ENCODE data around the gene DLG2. TPM values are rescaled to one million over a fixed set of nuclear protein-coding genes. Genes with fewer than 3 reads are reported as not detected.
A peak's percentile ranks its signal among the peaks of the same experiment; 100 is the strongest.
"Not testable (repeated sequence)": the region's sequence is repeated elsewhere in the genome, so short reads cannot be mapped to it uniquely, and the experiment has no call there.

Gene DLG2
- polyA plus RNA-seq, 1 donor = 14.7 TPM

GRCh38 chr11:83611031-83611430 is 2016.1 kb downstream of the DLG2 start:
- no peak for DNase-seq

GRCh38 chr11:83609191-83609590 is 2018.0 kb downstream of the DLG2 start:
- no peak for DNase-seq

- DNase-seq = no peak
These were observed 2018.6 kb downstream of the DLG2 start for GRCh38 chr11:83608571-83608970.

GRCh38 chr11:83601914-83602527 is 2025.1 kb downstream of the DLG2 start:
- DNase-seq = no peak

GRCh38 chr11:83601201-83601913 is 2025.8 kb downstream of the DLG2 start:
- DNase-seq = no peak

- no peak for DNase-seq
These were observed 2026.5 kb downstream of the DLG2 start for GRCh38 chr11:83600661-83601060.

GRCh38 chr11:83599066-83599465 is 2028.1 kb downstream of the DLG2 start:
- no peak for DNase-seq

GRCh38 chr11:83587797-83588196 is 2039.3 kb downstream of the DLG2 start:
- DNase-seq = not testable (repeated sequence)

- DNase-seq = no peak
These were observed 2043.3 kb downstream of the DLG2 start for GRCh38 chr11:83583757-83584366.

GRCh38 chr11:83574519-83574918 is 2052.6 kb downstream of the DLG2 start:
- DNase-seq = no peak

- no peak for DNase-seq
These were observed 2054.3 kb downstream of the DLG2 start for GRCh38 chr11:83572581-83573496.

- DNase-seq = no peak
These were observed 2055.8 kb downstream of the DLG2 start for GRCh38 chr11:83571302-83571701.

- DNase-seq = no peak
These were observed 2057.9 kb downstream of the DLG2 start for GRCh38 chr11:83569134-83569805.

- no peak for DNase-seq
These were observed 2058.6 kb downstream of the DLG2 start for GRCh38 chr11:83568516-83568915.

- no peak for DNase-seq
These were observed 2060.2 kb downstream of the DLG2 start for GRCh38 chr11:83566950-83567349.

GRCh38 chr11:83564870-83565269 is 2062.3 kb downstream of the DLG2 start:
- DNase-seq = no peak

GRCh38 chr11:83558281-83558680 is 2068.9 kb downstream of the DLG2 start:
- DNase-seq = no peak

- DNase-seq = no peak
These were observed 2069.5 kb downstream of the DLG2 start for GRCh38 chr11:83557653-83558052.

- DNase-seq = peak; percentile 40
These were observed 2072.3 kb downstream of the DLG2 start for GRCh38 chr11:83554876-83555275.

GRCh38 chr11:83549984-83550667 is 2077.0 kb downstream of the DLG2 start:
- no peak for DNase-seq

- DNase-seq = no peak
These were observed 2080.8 kb downstream of the DLG2 start for GRCh38 chr11:83546368-83546767.
